ENCODE results near the gene COX19. TPM values are rescaled to one million over a fixed set of nuclear protein-coding genes. Genes with fewer than 3 reads are reported as not detected.

Gene COX19
- total and polyA plus RNA-seq, 12 donors, result 3.7 to 9.1 (median 6.1) TPM

- DNase-seq, result no peak
- Histone ChIP-seq H3K9me3 (no peaks in the 10 kb centered on the region), H3K4me3 (no peak overlapping the region), H3K27ac (no peak overlapping the region), H3K4me1 (peaks cover 0 to 6% (median 0%) of the 10 kb centered on the region in 9 donors), H3K27me3 (no peaks in the 10 kb centered on the region), H3K36me3 (peaks cover 0 to 23% (median 9%) of the 10 kb centered on the region in 9 donors)
- TF ChIP-seq, protein P1, sequence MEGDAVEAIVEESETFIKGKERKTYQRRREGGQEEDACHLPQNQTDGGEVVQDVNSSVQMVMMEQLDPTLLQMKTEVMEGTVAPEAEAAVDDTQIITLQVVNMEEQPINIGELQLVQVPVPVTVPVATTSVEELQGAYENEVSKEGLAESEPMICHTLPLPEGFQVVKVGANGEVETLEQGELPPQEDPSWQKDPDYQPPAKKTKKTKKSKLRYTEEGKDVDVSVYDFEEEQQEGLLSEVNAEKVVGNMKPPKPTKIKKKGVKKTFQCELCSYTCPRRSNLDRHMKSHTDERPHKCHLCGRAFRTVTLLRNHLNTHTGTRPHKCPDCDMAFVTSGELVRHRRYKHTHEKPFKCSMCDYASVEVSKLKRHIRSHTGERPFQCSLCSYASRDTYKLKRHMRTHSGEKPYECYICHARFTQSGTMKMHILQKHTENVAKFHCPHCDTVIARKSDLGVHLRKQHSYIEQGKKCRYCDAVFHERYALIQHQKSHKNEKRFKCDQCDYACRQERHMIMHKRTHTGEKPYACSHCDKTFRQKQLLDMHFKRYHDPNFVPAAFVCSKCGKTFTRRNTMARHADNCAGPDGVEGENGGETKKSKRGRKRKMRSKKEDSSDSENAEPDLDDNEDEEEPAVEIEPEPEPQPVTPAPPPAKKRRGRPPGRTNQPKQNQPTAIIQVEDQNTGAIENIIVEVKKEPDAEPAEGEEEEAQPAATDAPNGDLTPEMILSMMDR (IDR thresholded peaks at IDR 0.05), result no peak
- intact Hi-C loops (cut with DNase I), result loop anchor here in 1 of 10 donors (5.0 kb wide), 1 partner anchor 50 kb away; no protein-coding TSS in a partner anchor
- 88 to 90% methylated on average over 30 of the region's 30 CpGs for WGBS, 2 donors
- ATAC-seq, result no peak
These were observed 37.4 kb upstream of the COX19 start for GRCh38 chr7:1012716-1013095.

DNA sequence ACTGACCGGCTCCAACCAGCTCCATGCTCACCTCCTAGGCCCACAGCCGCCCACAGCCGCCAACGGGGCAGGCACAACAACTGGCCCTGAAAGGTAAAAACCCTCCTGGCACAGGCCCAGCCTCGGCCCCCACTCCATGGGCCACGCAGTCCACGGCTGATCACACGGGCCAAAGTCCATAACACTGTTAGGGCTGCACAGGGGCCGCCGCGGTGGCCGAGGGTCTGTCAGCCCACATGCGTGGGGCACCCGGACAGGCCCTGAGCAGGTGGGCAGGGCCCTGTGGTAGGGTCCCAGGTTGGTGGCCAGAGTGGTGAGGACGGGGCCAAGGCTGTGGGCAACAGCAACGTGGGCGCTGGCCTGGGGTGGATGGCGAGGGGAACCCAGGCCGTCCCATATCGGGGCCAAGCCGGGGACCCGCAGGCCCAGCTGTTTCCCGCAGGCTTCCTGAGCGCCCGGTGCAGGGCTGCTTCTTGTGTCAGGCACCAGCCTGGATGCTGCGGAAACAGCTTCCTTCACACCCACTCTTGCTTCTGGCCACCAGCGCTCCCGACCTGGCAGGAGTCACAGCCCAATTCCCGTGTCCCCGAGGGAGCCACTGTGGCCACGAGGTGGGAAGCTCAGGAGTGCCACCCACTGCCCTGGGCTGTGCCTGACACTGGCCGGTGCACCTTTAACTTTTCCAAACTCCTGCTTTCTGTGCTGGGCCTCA is 36.8 kb upstream of the COX19 start:
- H3K27me3 ChIP-seq, result no peaks in the 10 kb centered on the region
- WGBS, 2 donors, result 85% methylated on average over 32 of the region's 32 CpGs
- H3K36me3 ChIP-seq, result peaks cover 0 to 27% (median 9%) of the 10 kb centered on the region in 9 donors
- peaks cover 0 to 6% (median 0%) of the 10 kb centered on the region in 9 donors for H3K4me1 ChIP-seq
- intact Hi-C loops (cut with DNase I), result loop anchor here in 1 of 10 donors (5.0 kb wide), 1 partner anchor 50 kb away; no protein-coding TSS in a partner anchor
- no peak for DNase-seq
- TF ChIP-seq, protein P1 (IDR thresholded peaks at IDR 0.05), result no peak
- no peak overlapping the region for H3K4me3 ChIP-seq
- ATAC-seq, result no peak
- no peaks in the 10 kb centered on the region for H3K9me3 ChIP-seq
- H3K27ac ChIP-seq, result no peak overlapping the region

DNA sequence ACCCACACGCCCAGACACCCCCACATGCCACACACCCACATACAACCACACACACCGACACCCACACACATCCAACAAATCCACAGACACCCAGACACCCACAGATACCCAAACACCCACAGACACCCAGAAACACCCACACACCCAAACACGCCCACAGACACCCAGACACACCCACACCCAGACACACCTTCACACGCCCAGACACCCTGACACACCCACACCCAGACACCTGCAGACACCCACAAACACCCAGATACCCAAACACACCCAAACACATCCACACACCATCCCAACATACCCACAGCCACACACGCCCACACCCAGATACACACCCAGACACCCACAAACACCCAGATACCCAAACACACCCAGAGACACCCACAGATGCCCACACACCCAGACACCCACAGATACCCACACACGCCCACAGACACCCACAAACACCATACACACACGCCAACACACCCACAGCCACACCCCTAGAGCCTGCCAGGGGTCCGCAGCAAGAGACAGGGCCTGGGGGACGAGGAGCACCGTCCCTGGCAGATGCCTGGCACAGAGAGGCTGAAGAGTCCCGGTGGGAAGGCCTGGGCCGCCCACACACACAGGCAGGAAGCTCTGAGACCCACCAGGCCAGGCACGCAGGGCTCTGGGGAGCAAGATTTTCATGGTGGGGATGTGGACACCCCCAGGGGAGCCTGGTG is 36.1 kb upstream of the COX19 start:
- Histone ChIP-seq H3K4me1 (peaks cover 0 to 6% (median 0%) of the 10 kb centered on the region in 9 donors), H3K36me3 (peaks cover 0 to 31% (median 9%) of the 10 kb centered on the region in 9 donors), H3K4me3 (no peak overlapping the region), H3K27me3 (no peaks in the 10 kb centered on the region), H3K9me3 (no peaks in the 10 kb centered on the region), H3K27ac (no peak overlapping the region)
- no peak for ATAC-seq
- TF ChIP-seq, protein P1 (IDR thresholded peaks at IDR 0.05), result no peak
- no peak for DNase-seq
- WGBS, 2 donors, result 82 to 84% methylated on average over 13 of the region's 13 CpGs
- intact Hi-C loops (cut with DNase I), result loop anchor here in 1 of 10 donors (5.0 kb wide), 1 partner anchor 51 kb away; no protein-coding TSS in a partner anchor

DNA sequence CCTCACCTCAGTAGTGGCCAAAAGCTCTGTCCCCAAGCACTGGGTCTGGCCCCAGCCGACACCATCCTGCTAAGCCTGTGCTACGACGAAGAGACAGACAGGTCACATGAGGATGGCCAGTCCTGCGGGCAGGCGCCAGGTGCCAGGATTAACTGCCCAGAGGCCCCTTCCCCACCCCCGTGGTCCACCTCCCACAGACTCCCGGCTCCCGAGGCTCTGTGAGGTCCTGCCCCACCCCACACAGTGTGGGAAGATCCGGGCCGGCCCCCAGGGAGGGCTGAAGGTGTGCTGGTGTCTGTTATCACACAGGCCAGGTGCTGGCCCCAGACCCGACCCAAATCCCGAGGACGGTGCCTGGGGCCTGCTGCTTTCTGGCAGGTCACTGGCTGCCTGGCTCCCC is 34.9 kb upstream of the COX19 start:
- H3K36me3 ChIP-seq, result peaks cover 0 to 37% (median 9%) of the 10 kb centered on the region in 9 donors
- no peak overlapping the region for H3K27ac ChIP-seq
- TF ChIP-seq, protein P1 (IDR thresholded peaks at IDR 0.05), result no peak
- 85 to 86% methylated on average over 13 of the region's 13 CpGs for WGBS, 2 donors
- H3K9me3 ChIP-seq, result no peaks in the 10 kb centered on the region
- ATAC-seq (no peak), DNase-seq (no peak)
- H3K4me3 ChIP-seq, result no peak overlapping the region
- H3K27me3 ChIP-seq, result no peaks in the 10 kb centered on the region
- peaks cover 0 to under 1% (median 0%) of the 10 kb centered on the region in 9 donors for H3K4me1 ChIP-seq
- intact Hi-C loops (cut with DNase I), result loop anchor here in 1 of 10 donors (5.0 kb wide), 1 partner anchor 52 kb away; no protein-coding TSS in a partner anchor
